ENCODE data around the gene CEMIP. TPM values are rescaled to one million over a fixed set of nuclear protein-coding genes. Genes with fewer than 3 reads are reported as not detected.
A peak's percentile ranks its signal among the peaks of the same experiment; 100 is the strongest.

The CEMIP gene
- total RNA-seq, 2 donors from 2014 or later: 0.04 to 0.05 TPM

DNA sequence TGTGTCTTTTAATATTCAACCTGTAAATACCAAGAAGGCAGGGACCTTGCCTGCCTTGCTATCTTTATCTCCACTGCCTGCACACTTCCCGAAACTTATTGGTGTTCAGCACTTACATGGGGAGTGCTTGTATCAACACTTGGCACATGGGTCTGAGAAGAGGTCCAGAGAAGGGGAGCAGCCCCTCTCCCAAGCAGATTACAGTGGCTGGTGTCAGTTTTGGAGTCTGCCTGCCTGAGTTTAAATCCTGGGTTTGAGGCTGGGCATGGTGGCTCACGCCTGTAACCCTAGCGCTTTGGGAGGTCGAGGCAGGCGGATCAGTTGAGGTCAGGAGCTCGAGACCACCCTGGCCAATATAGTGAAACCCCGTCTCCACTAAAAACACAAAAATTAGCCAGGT, 190.1 kb downstream of the CEMIP start:
- Mint-ChIP-seq H3K4me3 (no peak overlapping the region), H3K36me3 (ENCODE audit: low read depth) (peaks cover 73% of the 10 kb centered on the region)
- no peak for ATAC-seq (replicated peaks)

DNA sequence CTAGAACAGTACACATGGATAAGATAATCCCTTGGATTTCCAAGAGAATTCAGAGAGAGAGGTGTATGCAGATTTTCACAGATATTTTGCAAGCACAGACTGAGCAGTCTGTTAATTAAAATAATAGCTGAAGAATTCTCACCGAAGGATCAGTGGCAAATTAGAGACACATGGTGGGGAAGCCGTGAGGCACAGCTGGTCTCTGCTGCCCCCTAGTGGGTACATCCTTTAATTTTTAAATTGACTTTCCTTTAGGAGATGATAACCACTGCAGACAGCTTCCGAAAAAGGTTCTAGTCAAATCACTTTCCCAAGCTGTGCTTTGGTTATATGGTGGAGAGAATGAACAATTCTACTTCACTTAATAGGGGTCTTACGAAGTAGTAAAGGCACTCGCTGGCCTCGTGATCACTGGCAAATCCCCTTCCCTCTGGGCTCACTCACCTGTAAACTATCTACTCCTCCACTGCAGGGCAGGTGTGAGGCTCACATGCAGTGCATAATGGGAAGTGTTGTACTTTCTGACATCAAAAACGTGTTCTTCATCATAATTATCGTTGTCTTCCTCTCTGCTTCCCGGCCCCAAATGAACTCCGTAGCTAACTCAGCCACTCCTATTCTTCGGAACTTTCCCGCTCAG, 191.0 kb downstream of the CEMIP start:
- no peaks in the 10 kb centered on the region for H3K9me3 Mint-ChIP-seq
- peak overlapping the region; percentile 33 for H3K27ac Mint-ChIP-seq
- ATAC-seq (replicated peaks): peak; percentile 65
- H3K27me3 Mint-ChIP-seq: no peaks in the 10 kb centered on the region
- peaks cover 15% of the 10 kb centered on the region for H3K4me1 Mint-ChIP-seq
- peaks cover 73% of the 10 kb centered on the region for H3K36me3 Mint-ChIP-seq (ENCODE audit: low read depth)
- H3K4me3 Mint-ChIP-seq: no peak overlapping the region

More for the DNA sequence above, 190.1 kb downstream of the CEMIP start:
- H3K27ac Mint-ChIP-seq: no peak overlapping the region
- no peaks in the 10 kb centered on the region for H3K9me3 Mint-ChIP-seq
- peaks cover 15% of the 10 kb centered on the region for H3K4me1 Mint-ChIP-seq
- no peaks in the 10 kb centered on the region for H3K27me3 Mint-ChIP-seq

DNA sequence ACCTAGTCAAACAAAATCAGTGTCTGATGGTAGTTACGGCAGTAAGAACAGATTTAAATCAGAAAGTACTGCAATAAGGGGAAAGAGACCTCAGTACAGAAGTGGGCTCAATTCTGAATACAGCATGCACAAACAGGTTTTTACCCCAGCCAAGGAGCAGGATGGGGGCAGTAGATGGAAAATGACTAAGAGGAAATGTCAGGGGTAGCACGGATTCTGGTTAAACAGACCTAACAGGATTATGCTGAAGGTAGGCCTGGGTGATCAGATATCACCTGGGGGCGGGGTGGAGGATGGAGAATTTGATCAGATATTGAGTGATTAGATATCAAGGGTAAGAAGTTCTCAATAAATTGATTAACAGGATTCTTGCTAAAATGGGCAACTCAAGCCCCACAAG, 191.5 kb downstream of the CEMIP start:
- Mint-ChIP-seq H3K27me3 (no peaks in the 10 kb centered on the region), H3K36me3 (ENCODE audit: low read depth) (peaks cover 73% of the 10 kb centered on the region), H3K4me1 (peaks cover 18% of the 10 kb centered on the region), H3K9me3 (no peaks in the 10 kb centered on the region), H3K27ac (peak overlapping the region; percentile 33), H3K4me3 (no peak overlapping the region)
- no peak for ATAC-seq (replicated peaks)

DNA sequence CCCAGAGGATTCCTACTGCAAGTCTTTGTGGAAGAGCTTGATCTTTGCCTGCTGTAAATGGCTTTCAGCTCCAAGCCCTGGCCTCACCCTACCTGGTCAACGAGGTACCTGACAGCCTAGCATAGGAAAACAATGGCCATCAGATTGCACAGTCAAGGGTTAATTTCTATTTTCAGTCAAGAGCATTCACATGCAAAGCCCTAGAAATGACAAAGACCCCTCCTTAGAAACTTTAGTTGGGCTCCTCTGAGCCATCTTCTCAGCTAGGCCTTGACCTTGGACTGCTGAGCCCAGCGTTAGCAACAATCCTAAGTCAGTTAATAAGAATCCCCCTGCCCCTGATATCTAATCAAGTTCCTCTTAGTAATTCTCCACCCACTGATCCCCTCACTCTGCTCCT, 192.0 kb downstream of the CEMIP start:
- Mint-ChIP-seq H3K36me3 (ENCODE audit: low read depth) (peaks cover 75% of the 10 kb centered on the region), H3K27ac (peak overlapping the region; percentile 33), H3K4me3 (no peak overlapping the region), H3K4me1 (peaks cover 20% of the 10 kb centered on the region), H3K27me3 (no peaks in the 10 kb centered on the region), H3K9me3 (no peaks in the 10 kb centered on the region)
- no peak for ATAC-seq (replicated peaks)

DNA sequence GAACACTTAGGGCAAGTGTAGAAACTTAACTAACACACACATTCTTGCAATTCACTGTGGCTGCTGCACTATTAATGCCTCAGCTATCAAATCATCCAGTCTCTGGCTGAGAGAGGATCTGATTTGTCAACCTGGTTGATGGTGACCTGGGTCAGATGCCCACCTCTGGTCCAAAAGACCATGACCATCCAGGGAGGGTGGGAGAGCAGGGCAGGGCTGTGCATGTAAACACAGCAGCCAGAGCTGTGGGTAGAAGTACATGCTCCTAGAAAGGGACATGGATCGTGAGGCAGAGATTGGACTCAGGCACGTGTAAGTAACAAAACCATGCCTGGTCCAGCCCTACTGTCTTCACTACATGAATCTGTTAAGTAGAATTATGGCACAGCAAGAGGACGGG, 193.1 kb downstream of the CEMIP start:
- Mint-ChIP-seq H3K27ac (peak overlapping the region; percentile 63), H3K4me3 (no peak overlapping the region), H3K9me3 (no peaks in the 10 kb centered on the region), H3K27me3 (no peaks in the 10 kb centered on the region), H3K36me3 (ENCODE audit: low read depth) (peaks cover 80% of the 10 kb centered on the region), H3K4me1 (peaks cover 24% of the 10 kb centered on the region)
- no peak for ATAC-seq (replicated peaks)

DNA sequence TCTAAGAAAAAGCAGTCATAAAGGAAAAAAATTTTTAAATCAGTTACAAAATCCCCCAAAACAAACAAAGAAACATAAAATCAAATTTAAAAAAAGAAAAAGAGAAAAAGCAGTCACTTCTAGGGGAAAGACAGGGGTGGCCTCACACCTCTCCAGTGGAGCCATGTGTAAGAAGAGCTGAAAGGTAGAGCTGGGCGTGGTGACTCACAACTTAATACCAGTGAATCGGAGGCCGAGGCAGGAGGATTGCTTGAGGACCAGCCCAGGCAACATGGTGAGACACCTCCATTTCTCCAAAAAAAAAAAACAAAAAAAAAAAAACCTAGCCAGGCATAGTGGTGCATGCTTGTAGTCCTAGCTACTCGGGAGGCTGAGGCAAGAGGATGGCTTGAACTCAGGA, 195.7 kb downstream of the CEMIP start:
- ATAC-seq (replicated peaks): no peak
- Mint-ChIP-seq H3K9me3 (no peaks in the 10 kb centered on the region), H3K4me1 (peaks cover 36% of the 10 kb centered on the region), H3K27me3 (no peaks in the 10 kb centered on the region), H3K27ac (no peak overlapping the region), H3K36me3 (ENCODE audit: low read depth) (peaks cover 83% of the 10 kb centered on the region), H3K4me3 (no peak overlapping the region)

DNA sequence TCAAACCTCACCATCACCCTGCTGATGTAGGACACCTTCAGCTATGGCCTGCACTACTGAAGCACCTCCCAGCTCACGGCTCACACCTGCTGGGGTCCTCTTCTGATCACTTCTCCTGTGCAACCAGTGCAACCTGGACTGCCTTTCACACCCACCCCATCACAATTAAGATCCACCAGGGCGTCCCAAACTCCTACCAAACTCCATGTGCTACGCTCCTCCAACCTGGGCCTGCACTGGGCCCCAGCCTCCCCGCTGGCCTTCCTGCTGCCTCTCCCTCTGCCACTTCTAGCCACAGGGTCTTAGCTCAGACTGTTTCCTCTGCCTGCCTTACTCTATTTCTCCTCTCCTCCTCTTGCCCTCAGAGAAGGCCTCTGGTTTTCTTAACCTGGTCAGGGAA, 197.7 kb downstream of the CEMIP start:
- Mint-ChIP-seq H3K4me1 (peaks cover 27% of the 10 kb centered on the region), H3K4me3 (no peak overlapping the region), H3K27ac (peak overlapping the region; percentile 56), H3K27me3 (no peaks in the 10 kb centered on the region), H3K36me3 (ENCODE audit: low read depth) (peaks cover 83% of the 10 kb centered on the region), H3K9me3 (no peaks in the 10 kb centered on the region)
- no peak for ATAC-seq (replicated peaks)

DNA sequence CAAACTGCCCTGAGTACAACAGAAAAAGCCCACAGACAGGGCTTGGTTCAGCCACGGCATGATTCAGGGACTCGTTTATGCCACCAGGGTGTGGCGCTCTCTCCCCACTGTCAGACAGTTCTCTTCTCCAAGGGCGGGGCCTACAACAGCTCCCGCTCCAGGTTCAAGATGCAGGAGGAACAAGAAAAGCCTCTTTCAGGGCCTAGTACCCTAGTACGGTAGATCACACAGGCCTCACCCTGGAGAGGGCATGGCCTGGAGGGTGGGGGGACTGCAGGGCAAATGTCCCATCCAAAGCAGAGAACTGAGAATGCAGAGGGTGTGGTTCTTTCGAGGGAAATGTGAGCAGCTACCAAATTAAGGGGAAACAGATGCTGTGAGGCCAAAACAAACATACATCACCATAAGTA, 198.5 kb downstream of the CEMIP start:
- Mint-ChIP-seq H3K4me1 (peaks cover 32% of the 10 kb centered on the region), H3K27ac (peak overlapping the region; percentile 56), H3K4me3 (no peak overlapping the region), H3K27me3 (no peaks in the 10 kb centered on the region), H3K9me3 (no peaks in the 10 kb centered on the region), H3K36me3 (ENCODE audit: low read depth) (peaks cover 83% of the 10 kb centered on the region)
- ATAC-seq (replicated peaks): peak; percentile 65

DNA sequence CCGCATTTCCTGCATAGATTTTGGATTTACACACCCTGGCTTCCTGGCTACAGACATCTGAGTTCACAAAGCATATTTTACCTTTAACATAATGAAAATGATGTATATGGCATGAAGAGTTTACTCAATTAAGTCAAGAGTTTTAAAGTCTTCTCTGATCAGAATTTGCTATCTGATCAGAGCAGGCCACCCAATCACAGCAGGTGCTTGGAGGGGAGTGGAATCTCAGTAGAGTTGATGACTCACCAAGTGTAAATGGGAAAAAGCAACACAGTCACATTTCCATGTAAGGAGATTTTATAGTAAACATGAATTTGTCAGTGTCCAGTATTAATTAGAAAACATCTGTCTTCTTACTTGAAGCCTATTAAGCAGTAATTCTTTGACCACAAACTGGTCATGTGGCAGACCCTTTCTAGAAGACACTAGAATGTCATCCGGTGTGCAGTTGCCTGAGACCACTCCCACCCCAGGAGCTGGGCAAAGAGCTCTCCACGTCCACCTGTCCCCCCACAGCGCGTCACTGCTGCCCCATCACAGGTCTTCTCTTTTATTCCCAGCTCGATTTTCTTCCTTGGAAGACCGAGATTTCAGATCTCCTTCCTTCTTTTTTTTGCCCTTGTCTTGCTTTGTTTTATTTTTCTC, 199.6 kb downstream of the CEMIP start:
- Mint-ChIP-seq H3K36me3 (ENCODE audit: low read depth) (peaks cover 91% of the 10 kb centered on the region), H3K4me3 (no peak overlapping the region), H3K4me1 (peaks cover 37% of the 10 kb centered on the region), H3K27me3 (no peaks in the 10 kb centered on the region), H3K9me3 (no peaks in the 10 kb centered on the region), H3K27ac (peak overlapping the region; percentile 56)
- ATAC-seq (replicated peaks): no peak

DNA sequence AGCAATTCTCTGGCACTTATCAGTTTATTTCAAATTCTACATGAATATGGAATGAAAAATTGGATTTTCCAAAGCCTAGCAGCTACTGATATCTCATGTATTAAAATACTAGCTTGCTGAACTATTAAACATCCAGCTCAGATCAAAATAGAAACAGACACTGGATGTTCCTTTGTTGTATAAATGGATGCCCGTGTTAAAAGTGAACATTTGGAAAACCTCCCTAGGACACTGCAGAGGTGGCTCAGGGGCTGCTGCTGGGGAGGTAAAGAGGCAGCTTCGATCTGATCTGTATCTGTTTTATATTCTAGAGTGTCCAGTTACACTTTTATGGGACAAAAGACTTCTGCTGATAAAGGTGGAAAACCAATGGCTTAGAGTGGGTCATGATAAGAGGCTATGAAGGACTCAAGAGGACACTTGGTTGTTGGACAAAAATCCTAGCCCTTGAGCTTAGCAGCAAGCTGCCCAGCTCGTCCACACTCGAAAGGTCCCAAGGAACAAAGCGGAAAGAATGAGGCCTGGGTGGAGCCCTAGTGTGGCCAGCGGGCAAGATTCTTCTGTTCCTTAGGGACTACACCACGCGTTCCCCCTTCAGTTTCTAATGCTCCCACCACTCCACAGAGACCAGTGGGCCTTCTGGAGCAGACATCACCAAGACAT, 200.5 kb downstream of the CEMIP start:
- H3K36me3 Mint-ChIP-seq (ENCODE audit: low read depth): peaks cover 91% of the 10 kb centered on the region
- no peak overlapping the region for H3K4me3 Mint-ChIP-seq
- H3K27me3 Mint-ChIP-seq: no peaks in the 10 kb centered on the region
- ATAC-seq (replicated peaks): no peak
- peaks cover 42% of the 10 kb centered on the region for H3K4me1 Mint-ChIP-seq
- H3K27ac Mint-ChIP-seq: peak overlapping the region; percentile 56
- H3K9me3 Mint-ChIP-seq: no peaks in the 10 kb centered on the region

DNA sequence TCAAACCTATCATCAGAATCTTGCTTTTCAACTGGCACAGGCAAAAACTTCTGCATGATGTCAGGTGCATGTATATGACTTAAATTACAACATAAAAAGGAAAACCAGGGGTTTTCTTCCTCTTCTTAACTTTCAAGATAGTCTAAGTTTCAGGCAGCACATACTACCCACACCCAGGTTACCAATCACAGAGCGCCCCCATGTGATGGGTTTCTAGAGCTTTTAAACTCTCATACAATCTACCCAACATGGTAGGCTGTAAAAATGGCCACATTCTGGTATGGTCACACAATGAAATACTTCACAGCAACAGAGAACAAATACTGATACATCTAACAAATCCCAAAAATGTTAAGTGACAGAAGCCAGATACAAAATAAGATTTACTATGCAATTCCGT, 203.0 kb downstream of the CEMIP start:
- H3K4me3 Mint-ChIP-seq: no peak overlapping the region
- no peaks in the 10 kb centered on the region for H3K27me3 Mint-ChIP-seq
- no peak for ATAC-seq (replicated peaks)
- H3K36me3 Mint-ChIP-seq (ENCODE audit: low read depth): peaks cover 83% of the 10 kb centered on the region
- H3K9me3 Mint-ChIP-seq: no peaks in the 10 kb centered on the region
- H3K27ac Mint-ChIP-seq: peak overlapping the region; percentile 52
- H3K4me1 Mint-ChIP-seq: peaks cover 47% of the 10 kb centered on the region

DNA sequence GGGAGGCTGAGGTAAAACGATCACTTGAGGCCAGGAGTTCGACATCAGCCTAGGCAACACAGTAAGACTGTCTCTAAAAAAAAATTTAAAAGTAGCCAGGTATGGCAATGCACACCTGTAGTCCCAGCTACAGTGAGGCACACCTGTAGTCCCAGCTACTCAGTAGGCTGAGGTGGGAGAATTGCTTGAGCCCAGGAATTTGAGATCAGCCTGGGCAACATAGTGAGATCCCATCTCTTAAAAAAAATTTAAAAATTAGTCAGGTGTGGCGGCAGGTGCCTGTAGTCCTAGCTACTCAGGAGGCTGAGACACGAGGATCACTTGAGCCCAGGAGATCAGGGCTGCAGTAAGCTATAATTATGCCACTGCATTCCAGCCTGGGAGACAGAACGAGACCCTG, 203.7 kb downstream of the CEMIP start:
- H3K27ac Mint-ChIP-seq: peak overlapping the region; percentile 52
- ATAC-seq (replicated peaks): no peak
- peaks cover 42% of the 10 kb centered on the region for H3K4me1 Mint-ChIP-seq
- no peaks in the 10 kb centered on the region for H3K27me3 Mint-ChIP-seq
- no peak overlapping the region for H3K4me3 Mint-ChIP-seq
- H3K9me3 Mint-ChIP-seq: no peaks in the 10 kb centered on the region
- H3K36me3 Mint-ChIP-seq (ENCODE audit: low read depth): peaks cover 77% of the 10 kb centered on the region

DNA sequence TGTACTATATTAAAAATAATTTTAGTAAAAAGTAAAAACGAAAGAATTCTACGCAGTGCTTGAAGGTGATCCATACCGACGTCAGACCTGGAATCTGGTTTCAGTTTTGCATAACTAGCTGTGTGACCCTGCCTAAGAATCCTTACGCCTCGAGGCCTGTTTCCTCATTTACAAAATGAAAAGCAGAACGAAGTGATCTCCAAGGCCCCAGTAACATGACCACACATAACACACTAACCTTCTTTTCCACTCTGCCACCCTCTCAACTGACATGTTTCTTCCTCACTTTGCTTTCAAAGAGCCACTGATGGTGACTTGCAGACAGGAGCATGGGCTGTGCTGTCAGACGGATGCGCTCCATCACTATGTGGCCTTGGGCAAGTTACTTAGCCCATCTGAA, 205.7 kb downstream of the CEMIP start:
- Mint-ChIP-seq H3K36me3 (ENCODE audit: low read depth) (peaks cover 69% of the 10 kb centered on the region), H3K4me1 (peaks cover 46% of the 10 kb centered on the region), H3K27ac (no peak overlapping the region), H3K27me3 (no peaks in the 10 kb centered on the region), H3K4me3 (peak overlapping the region; percentile 35), H3K9me3 (no peaks in the 10 kb centered on the region)
- ATAC-seq (replicated peaks): no peak

DNA sequence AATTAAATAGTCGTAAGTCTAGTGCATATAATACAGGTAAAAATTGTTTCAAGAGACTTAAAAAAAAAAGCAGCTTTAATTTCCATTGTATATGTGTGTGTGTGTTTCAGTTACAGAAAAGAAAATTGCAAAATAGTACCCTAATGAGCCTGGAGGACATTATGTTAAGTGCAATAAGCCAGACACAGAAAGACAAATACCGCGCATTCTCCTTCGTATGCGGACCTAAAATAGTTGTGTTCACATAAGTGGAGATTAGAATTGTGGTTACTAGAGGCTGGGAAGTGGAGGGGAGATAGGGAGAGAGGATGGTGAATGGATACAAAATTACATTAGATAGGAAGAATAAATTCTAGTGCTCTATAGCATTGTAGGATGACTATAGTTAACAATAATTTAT, 206.8 kb downstream of the CEMIP start:
- H3K27me3 Mint-ChIP-seq: no peaks in the 10 kb centered on the region
- H3K36me3 Mint-ChIP-seq (ENCODE audit: low read depth): peaks cover 58% of the 10 kb centered on the region
- no peak for ATAC-seq (replicated peaks)
- H3K4me1 Mint-ChIP-seq: peaks cover 44% of the 10 kb centered on the region
- no peaks in the 10 kb centered on the region for H3K9me3 Mint-ChIP-seq
- H3K27ac Mint-ChIP-seq: no peak overlapping the region
- H3K4me3 Mint-ChIP-seq: peak overlapping the region; percentile 2

DNA sequence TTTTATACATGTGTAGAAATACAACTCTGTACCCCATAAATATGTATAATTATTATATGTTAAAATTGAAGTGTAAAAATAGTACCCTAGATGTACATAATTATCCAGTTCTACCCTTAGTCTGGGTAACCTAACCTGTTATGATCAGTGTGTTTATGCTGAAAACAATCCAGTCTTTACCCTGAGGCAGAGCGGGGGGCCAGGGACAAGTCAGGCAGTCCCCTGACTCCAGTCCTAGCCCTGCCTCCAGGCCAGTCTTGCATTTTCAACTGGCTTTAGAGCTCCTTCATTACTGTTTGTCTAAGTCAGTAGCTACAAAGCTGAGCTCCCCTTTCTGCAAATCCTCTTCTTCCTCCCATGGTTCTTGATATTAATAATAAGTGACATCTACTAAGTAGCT, 207.3 kb downstream of the CEMIP start:
- ATAC-seq (replicated peaks): no peak
- Mint-ChIP-seq H3K4me3 (peak overlapping the region; percentile 97), H3K4me1 (peaks cover 44% of the 10 kb centered on the region), H3K36me3 (ENCODE audit: low read depth) (peaks cover 58% of the 10 kb centered on the region), H3K9me3 (no peaks in the 10 kb centered on the region), H3K27ac (no peak overlapping the region), H3K27me3 (no peaks in the 10 kb centered on the region)

Measured in activated T-helper 17 cell treated with anti-CD3 and anti-CD28 coated beads, Interleukin-2, amount 50 U/mL, for 72 hours (primary cell).